Peyer's patch (tissue), 4 donors: Measurements from ENCODE around the gene MYH16. TPM values are rescaled to one million over a fixed set of nuclear protein-coding genes. Genes with fewer than 3 reads are reported as not detected.

ENCODE experiments used
- DNase-seq, 3 donors: peaks; one replicate each; pipeline ENCODE4 v3.0.0-alpha.2; 2017 to 2019
- H3K27ac ChIP-seq, 4 donors: fragments of 200-600 bp; sonication (generic); one replicate each; pipeline ENCODE4 v1.5.1; 2016 to 2019
- H3K27me3 ChIP-seq, 2 donors: fragments of 200-600 bp; sonication (generic); one replicate each; pipeline ENCODE4 v1.5.1; 2019
- H3K36me3 ChIP-seq, 3 donors: fragments of 200-600 bp; sonication (generic); one replicate each; pipeline ENCODE4 v1.5.1; 2016 to 2019
- H3K4me1 ChIP-seq, 4 donors: fragments of 200-600 bp; sonication (generic); one replicate each; pipeline ENCODE4 v1.5.1; 2016 to 2019
- H3K4me3 ChIP-seq, 4 donors: fragments of 200-600 bp; sonication (generic); 1 replicate in 3 of 4; 2 replicates in 1 of 4; pipeline ENCODE4 v1.5.1; 2016 to 2019; ENCODE audit warnings: mild to moderate bottlenecking in 1 of 4
- H3K9me3 ChIP-seq, 4 donors: fragments of 200-600 bp; sonication (generic); one replicate each; pipeline ENCODE4 v1.5.1; 2016 to 2019; ENCODE audit warnings: mild to moderate bottlenecking in 1 of 4
- CTCF ChIP-seq, 6 experiments: fragments of 450-650 bp in 4 of 6; fragments of 200-600 bp in 2 of 6; sonication (generic) in 1 of 6; IDR thresholded peaks; one replicate each; pipeline ENCODE4 v1.5.1; 2017 to 2019; ENCODE audit warnings: antibody characterized with exemption in 6 of 6, mild to moderate bottlenecking in 3 of 6, moderate library complexity in 1 of 6
- POLR2A ChIP-seq, 2 donors: fragments of 450-650 bp; IDR thresholded peaks; one replicate each; pipeline ENCODE4 v1.5.1; 2017; ENCODE audit warnings: antibody characterized with exemption in 2 of 2, mild to moderate bottlenecking in 2 of 2, moderate library complexity in 2 of 2
- total RNA-seq, 4 donors: library from RNA; depleted of rRNA; stranded (reverse); fragments of >200 nt; gene quantifications; one replicate each; pipeline ENCODE4 v1.1.0, GENCODE V29; 2016

The MYH16 gene
- total RNA-seq, 4 donors from 2014 or later, result not detected

DNA sequence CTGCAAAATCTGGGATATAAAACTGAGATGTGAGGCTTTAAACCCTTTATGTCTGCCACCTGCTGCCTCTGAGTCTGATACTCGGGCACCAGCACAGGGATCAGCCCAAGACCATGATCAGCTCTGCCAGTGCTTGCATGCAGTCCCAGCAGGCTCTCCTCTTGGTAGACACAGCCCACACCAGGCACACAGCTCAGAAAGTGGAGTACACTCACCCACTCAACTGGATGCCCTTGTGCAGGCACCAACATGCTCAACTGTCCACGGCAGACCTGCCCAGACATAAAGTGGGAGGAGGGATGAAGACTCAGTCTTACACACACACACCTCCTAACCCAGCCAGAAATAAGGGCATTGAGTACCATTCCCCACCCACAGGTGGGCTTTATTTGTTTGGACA, 18.2 kb upstream of the MYH16 start:
- H3K4me3 ChIP-seq, result no peak overlapping the region
- TF ChIP-seq POLR2A (IDR thresholded peaks at IDR 0.05) (no peak), CTCF (IDR thresholded peaks at IDR 0.05) (no peak)
- H3K27me3 ChIP-seq, result no peaks in the 10 kb centered on the region
- no peaks in the 10 kb centered on the region for H3K9me3 ChIP-seq
- no peak for DNase-seq
- no peak overlapping the region for H3K27ac ChIP-seq
- no peaks in the 10 kb centered on the region for H3K36me3 ChIP-seq
- no peaks in the 10 kb centered on the region for H3K4me1 ChIP-seq

DNA sequence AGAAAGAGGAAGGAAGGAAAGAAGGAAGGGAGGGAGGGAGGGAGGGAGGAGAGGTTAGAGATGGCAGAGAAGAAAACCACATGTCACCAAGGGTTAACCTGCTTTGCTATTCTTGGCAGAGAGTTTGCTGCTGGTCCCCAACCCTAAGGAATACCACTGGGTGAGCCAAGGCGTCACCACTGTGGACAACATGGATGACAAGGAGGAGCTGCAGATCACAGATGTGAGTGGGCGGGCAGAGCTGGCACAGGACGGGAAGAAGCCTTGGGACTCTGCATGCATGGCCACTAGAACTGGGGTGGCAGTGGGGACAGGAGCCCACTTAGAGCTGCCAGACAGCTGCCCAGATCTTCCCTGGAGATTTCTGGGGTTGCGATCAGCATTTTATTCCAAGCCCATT, 17.2 kb upstream of the MYH16 start:
- TF ChIP-seq CTCF (IDR thresholded peaks at IDR 0.05) (no peak), POLR2A (IDR thresholded peaks at IDR 0.05) (no peak)
- no peaks in the 10 kb centered on the region for H3K9me3 ChIP-seq
- no peak for DNase-seq

GRCh38 chr7:99257065-99257464, 15.6 kb upstream of the MYH16 start:
- no peak for DNase-seq
- Histone ChIP-seq H3K36me3 (no peaks in the 10 kb centered on the region), H3K9me3 (no peaks in the 10 kb centered on the region), H3K4me3 (no peak overlapping the region), H3K27ac (no peak overlapping the region), H3K27me3 (no peaks in the 10 kb centered on the region), H3K4me1 (no peaks in the 10 kb centered on the region)
- no peak for TF ChIP-seq POLR2A (IDR thresholded peaks at IDR 0.05)
- TF ChIP-seq CTCF (IDR thresholded peaks at IDR 0.05), result no peak

More for the DNA sequence above, 17.2 kb upstream of the MYH16 start:
- no peak overlapping the region for H3K27ac ChIP-seq
- H3K4me3 ChIP-seq, result no peak overlapping the region
- no peaks in the 10 kb centered on the region for H3K36me3 ChIP-seq
- H3K4me1 ChIP-seq, result no peaks in the 10 kb centered on the region
- H3K27me3 ChIP-seq, result no peaks in the 10 kb centered on the region

GRCh38 chr7:99257675-99258074, 15.0 kb upstream of the MYH16 start:
- H3K9me3 ChIP-seq, result no peaks in the 10 kb centered on the region
- no peaks in the 10 kb centered on the region for H3K4me1 ChIP-seq
- H3K27ac ChIP-seq, result no peak overlapping the region
- H3K36me3 ChIP-seq, result no peaks in the 10 kb centered on the region
- H3K4me3 ChIP-seq, result no peak overlapping the region
- no peaks in the 10 kb centered on the region for H3K27me3 ChIP-seq
- no peak for DNase-seq
- TF ChIP-seq POLR2A (IDR thresholded peaks at IDR 0.05), result no peak

DNA sequence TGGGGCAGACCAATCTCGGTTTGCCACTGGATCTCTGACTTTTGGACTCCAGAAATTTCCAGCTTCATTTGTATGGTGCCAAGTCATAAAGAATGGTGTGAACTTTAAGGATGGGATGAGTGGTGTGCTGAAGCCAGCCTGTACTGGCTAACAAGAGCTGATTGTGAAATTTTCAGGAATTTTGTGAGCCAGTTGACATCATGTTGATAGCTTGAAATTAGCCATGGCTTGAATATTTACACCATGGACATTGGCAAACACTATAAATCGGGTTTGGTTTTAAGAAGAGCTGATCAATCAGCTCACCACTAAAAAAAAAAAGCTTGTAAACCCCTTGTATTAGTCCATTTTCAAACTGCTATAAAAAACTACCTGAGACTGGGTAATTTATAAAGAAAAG, 14.1 kb upstream of the MYH16 start:
- Histone ChIP-seq H3K27me3 (no peaks in the 10 kb centered on the region), H3K9me3 (no peaks in the 10 kb centered on the region), H3K36me3 (no peaks in the 10 kb centered on the region), H3K27ac (no peak overlapping the region), H3K4me3 (no peak overlapping the region), H3K4me1 (no peaks in the 10 kb centered on the region)
- DNase-seq, result no peak
- TF ChIP-seq CTCF (IDR thresholded peaks at IDR 0.05), result no peak
- TF ChIP-seq POLR2A (IDR thresholded peaks at IDR 0.05), result no peak

- no peaks in the 10 kb centered on the region for H3K9me3 ChIP-seq
- H3K4me1 ChIP-seq, result no peaks in the 10 kb centered on the region
- no peaks in the 10 kb centered on the region for H3K36me3 ChIP-seq
- no peaks in the 10 kb centered on the region for H3K27me3 ChIP-seq
- H3K4me3 ChIP-seq, result no peak overlapping the region
- no peak for TF ChIP-seq POLR2A (IDR thresholded peaks at IDR 0.05)
- TF ChIP-seq CTCF (IDR thresholded peaks at IDR 0.05), result no peak
- no peak for DNase-seq
- H3K27ac ChIP-seq, result no peak overlapping the region
Measured at GRCh38 chr7:99260395-99260794, 12.2 kb upstream of the MYH16 start.
